HG02610 (cell line): ENCODE data around the gene SAMD8.
"Not testable (repeated sequence)": the region's sequence is repeated elsewhere in the genome, so short reads cannot be mapped to it uniquely, and the experiment has no call there.

ENCODE experiments used
- ATAC-seq: cut with Tn5 transposase; IDR thresholded peaks from one replicate; pipeline ENCODE4 v1.9.1; 2021; ENCODE audit warnings: mild to moderate bottlenecking, moderate library complexity; ENCODE audit not compliant: unreplicated experiment

Gene SAMD8

GRCh38 chr10:75191821-75192568 is 80.5 kb downstream of the SAMD8 start:
- ATAC-seq = no peak

- ATAC-seq = not testable (repeated sequence)
Measured at GRCh38 chr10:75194625-75195024, 83.2 kb downstream of the SAMD8 start.

DNA sequence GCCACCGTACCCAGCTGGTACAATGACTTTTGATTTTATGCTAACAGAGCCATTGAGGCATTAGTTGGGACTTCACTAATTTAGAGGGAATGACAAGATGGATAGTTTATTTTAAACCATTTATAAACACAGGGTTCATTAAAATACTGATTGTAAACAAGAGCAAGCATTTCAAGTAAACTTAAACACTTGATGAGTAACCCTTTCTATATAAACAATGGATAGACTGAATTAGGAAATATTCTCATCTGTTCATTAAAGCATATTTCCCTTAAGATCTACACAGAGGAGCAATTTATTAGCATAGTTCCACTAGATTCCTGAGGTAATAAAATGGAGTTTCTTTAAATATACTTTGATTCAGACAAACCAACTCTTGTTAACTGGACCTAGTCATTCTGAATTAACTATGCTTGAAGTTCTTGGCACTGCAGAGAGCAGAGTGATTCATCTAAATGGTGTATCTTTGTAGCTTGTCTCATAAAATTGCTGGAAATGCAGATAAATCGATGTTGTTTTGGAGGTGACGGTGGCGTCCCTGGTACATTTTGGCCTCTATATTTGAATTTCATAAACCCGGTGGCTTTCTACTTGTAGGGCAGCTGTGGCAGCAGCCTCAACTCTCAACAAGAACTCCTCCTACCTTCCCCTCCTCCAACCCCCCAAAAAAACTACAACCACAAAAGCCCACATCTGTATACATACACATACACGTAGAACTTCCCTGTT is 83.7 kb downstream of the SAMD8 start:
- no peak for ATAC-seq

GRCh38 chr10:75197066-75197465 is 85.6 kb downstream of the SAMD8 start:
- no peak for ATAC-seq

GRCh38 chr10:75197906-75198305 is 86.5 kb downstream of the SAMD8 start:
- no peak for ATAC-seq

DNA sequence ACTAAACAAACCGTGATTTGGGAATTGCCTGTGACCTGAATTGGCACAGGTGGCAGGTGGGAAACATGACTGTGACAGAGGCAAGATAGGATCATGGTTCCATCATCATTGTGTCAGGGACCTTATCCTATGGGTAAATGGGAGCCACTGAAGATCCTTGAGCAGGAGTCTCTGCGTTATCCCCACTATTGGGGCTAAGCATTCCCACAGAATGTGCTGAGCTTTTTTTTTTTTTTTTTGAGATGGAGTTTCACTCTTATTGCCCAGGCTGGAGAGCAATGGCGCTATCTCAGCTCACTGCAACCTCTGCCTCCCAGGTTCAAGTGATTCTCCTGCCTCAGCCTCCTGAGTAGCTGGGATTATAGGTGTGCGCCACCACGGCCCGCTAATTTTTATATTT is 88.5 kb downstream of the SAMD8 start:
- not testable (repeated sequence) for ATAC-seq

DNA sequence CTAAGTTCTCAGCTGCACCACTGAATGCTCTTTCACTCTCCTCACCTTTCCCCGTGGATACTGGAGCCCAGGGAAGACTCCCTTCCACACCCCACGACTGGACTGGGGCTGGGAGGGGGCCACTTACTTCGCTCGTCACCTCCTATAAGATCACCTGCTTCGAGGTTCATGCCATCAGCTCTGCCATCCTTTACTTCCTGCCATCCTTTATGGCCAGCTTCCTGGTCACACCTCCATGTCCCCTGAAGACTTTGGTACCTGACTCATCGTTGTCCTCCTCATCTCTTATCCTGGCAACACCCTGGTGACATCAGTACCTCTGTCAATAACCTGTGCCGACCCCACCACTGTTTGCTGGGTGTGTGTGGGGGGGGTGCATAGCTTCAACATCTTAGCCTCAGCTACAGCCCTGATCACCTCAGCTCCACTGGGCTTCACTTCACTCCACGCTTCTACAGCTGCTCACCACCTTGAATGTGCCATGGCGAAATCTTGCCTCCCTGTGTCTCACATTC is 90.4 kb downstream of the SAMD8 start:
- ATAC-seq = no peak

DNA sequence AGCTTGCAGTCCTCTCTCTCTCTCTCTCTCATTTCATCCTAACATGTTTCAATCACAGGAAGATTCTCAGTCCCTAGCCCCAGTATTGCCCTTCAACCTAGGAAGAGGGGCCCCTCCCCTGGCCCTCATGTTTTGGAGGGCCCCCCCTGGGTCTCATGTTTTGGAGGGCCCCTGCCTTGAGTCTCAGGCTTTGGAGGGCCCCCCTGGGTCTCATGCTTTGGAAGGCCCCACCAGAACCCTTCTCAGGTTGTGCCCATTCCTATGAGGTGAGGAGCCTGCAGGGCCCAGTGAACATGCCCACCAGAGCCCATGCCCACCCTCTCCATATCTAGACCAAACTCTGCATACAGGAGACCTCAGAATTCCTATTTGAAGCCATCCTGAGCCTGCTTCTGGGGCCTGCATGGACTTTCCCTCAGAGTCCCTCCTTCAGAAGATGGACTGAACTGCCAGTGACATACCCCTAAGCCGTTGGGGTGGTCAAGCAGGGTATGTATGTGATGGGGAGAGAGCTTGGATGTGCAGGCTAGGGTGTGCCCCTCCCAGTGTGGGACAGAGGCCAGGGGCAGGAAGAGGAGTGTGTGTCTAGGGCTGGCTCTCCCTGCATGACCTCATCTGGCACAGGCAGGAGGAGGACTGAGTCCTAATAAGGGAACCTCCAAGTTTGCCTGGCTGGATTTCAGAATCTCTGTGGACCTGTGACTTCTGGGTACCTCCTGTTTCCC is 91.0 kb downstream of the SAMD8 start:
- ATAC-seq = no peak

- not testable (repeated sequence) for ATAC-seq
Measured at GRCh38 chr10:75203046-75203620, 91.7 kb downstream of the SAMD8 start.

- ATAC-seq = no peak
Measured at GRCh38 chr10:75203724-75204123, 92.3 kb downstream of the SAMD8 start.

GRCh38 chr10:75205908-75206307 is 94.5 kb downstream of the SAMD8 start:
- no peak for ATAC-seq

GRCh38 chr10:75206638-75207037 is 95.2 kb downstream of the SAMD8 start:
- not testable (repeated sequence) for ATAC-seq

DNA sequence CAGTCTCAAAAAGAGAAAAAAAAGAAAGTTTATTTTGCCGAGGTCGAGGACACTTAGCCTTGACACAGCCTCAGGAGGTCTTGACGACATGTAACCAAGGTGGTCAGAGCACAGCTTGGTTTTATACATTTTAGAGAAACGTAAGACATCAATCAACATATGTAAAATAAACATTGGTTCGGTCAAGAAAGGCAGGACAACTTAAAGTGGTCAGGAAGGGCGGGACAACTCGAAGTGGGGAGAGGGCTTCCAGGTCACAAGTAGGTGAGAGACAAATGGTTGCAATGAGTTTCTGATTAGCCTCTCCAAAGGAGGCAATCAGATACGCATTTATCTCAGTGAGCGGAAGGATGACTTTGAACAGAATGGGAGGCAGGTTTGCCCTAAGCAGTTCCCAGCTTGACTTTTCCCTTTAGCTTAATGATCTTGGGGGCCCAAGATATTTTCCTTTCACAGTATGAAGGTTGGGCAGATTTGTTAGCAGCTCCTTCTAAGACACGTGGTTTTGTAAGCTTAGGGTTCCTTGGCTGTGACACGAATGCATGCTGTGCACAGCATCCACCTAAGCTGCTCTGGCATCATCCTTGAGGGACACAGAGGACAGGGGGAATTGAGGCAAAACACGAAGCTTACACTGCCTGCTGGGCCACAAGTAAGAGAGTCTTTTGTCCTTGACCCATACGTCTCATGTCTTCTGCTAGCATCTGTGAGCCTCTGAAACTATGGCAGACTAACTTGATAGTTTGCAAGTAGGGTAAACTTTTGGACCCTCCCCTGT is 95.8 kb downstream of the SAMD8 start:
- no peak for ATAC-seq

DNA sequence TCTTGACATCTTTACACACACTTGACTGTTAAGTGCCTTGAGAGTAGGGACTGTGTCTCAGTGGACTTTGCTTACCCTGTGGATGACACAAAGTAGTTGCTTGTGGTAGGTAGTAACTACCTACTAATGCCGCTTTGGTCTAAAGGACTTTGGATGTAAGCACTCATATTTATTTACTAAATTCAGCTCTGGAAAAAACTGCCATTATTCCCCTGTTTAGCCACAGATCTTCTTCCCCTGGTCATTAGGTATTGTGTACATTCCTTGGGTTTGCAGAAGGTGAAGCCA is 96.3 kb downstream of the SAMD8 start:
- ATAC-seq = no peak

- no peak for ATAC-seq
Measured at GRCh38 chr10:75208181-75208580, 96.7 kb downstream of the SAMD8 start.

GRCh38 chr10:75209086-75209920 is 97.8 kb downstream of the SAMD8 start:
- no peak for ATAC-seq

DNA sequence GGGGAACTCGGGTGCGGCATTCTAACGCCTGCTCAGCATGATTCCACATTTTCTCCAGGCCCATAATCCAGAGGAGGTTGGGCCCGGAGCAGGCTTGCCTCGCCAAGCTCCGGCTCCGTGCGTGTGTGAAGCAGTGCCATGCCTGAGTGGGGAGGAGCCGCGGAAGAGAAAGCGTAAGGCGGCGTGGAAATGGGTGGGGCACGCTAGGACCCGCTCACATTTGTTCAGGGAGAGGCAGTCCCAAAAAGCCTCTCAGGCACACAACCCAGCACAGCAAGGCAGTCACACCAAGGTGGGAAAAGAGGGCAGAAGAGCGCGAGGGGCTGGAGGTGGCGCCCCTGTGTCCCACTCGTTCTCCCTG is 98.4 kb downstream of the SAMD8 start:
- ATAC-seq = peak; percentile 60

GRCh38 chr10:75210282-75211006 is 99.0 kb downstream of the SAMD8 start, which contains the start of gene VDAC2:
TSS of gene VDAC2 (plus strand) at chr10:75210796. CDS start at chr10:75211159, 363 bp downstream.
- peak; percentile 87 for ATAC-seq
